ELF-1 (cell line): ENCODE results near the gene SLC25A22.
A peak's percentile ranks its signal among the peaks of the same experiment; 100 is the strongest.

ENCODE experiments used
- DNase-seq: peaks from one replicate; pipeline ENCODE4 v3.0.0-alpha.2; 2016; ENCODE audit warnings: low read depth, low spot score

SLC25A22 gene

DNA sequence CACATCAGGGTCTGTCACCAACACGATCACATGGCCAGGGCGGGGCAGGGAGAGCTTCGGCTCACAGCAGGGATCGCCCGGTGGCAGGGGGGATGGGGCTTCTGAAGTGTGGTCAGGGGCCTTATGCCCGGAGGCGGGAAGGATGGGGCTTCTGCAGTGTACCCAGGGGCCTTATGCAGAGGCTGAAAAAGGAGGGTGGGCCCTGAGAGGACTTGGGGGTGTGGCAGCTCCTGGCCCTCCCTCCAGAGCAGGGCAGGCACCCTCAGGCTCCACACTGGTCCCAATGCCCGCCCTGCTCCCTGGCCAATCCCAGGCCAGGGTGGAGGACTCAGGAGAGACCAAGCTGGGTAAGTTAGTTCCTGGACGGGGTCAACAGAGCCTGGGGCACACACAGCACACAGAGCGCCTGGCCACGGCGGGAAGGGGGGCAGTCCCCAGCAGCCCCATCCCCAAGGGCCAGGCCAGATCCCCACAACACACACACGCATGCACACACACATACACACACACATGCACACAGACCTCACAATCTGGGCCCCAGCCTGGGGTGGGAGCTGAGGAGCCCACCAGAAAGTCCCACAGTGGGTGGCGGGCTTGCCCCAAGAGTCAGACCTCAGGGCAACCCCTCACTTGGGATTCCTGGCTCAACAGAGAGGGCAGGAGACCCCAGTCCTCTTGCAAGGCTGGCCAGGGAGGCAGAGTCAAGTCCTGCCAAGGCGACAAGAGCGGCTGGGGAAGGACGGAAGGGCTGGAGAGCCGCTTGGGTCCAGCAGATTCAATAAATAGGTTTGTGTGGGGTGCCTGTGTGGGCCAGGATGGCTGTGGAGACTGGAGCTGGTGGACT lies 7.1 kb downstream of the SLC25A22 start:
- DNase-seq, result peak; percentile 83

GRCh38 chr11:789943-790342 lies 8.1 kb downstream of the SLC25A22 start, which contains the start of gene CEND1:
Gene CEND1, minus strand, starts transcription at chr11:790090. Its CDS starts 1,514 bp downstream, at chr11:788576.
- no peak for DNase-seq

GRCh38 chr11:788953-789940 lies 8.8 kb downstream of the SLC25A22 start:
- no peak for DNase-seq

- DNase-seq, result no peak
Measured at GRCh38 chr11:788009-788640, 10.0 kb downstream of the SLC25A22 start.

DNA sequence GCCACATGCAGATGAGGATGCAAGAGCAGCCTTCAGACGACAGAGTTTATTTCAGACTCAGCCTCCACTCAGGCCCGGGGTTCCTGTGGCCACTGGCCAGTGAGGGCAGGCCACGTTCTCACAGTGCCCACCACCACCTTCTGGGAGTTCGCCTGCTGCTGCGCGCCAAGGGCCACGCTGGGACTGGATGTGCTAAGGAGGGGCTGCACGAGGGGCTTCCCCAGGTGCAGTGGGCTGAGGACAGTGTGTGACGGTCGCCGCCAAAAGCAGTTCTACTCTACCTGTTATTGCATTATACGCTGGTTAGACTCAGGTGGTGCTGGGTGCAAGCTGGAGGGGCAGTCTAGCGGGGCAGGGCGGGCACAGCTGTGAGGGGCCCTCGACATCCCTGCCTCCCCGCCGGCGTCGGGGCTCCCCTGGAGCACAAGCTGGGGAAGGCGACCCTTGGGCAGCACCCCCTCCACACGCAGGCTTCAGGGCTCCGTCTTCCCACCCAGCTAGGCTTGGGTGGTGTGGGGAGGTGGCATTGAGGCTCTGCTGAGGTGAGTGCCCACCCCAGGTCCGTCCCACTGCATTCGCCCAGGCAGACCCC lies 10.9 kb downstream of the SLC25A22 start:
- DNase-seq, result no peak

- no peak for DNase-seq
Measured at GRCh38 chr11:786235-787083, 11.6 kb downstream of the SLC25A22 start.

GRCh38 chr11:783581-784015 lies 14.5 kb downstream of the SLC25A22 start:
- DNase-seq, result peak; percentile 96

- DNase-seq, result no peak
Measured at GRCh38 chr11:782264-783174, 15.6 kb downstream of the SLC25A22 start.

DNA sequence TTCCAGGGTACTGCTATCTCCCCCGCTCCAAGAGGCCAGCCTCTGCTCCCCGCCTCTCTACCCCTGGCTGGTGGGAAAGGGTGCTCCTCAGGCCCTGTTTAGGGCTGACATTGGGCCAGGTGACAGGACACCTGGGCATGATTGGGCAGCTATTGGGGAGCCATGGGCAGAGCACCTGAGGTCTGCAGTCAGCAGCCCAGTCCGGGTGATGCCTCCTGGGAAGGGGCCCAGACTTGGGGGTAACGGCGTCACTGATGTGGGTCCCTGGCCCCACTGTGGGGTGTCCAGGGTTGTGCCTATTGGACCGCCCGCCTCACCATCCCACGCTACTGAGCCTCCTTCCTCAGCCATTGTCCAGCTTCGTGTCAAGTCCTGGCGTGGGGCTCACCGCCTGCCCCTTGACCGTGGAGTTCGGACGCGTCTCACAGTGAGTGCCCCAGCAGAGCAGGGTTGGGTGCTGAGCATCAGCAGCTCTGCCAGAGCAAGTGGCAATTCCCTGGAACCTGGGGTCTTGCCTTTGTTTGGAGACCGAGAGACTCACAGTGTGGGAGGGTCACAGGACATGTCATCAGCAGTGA lies 18.0 kb downstream of the SLC25A22 start:
- no peak for DNase-seq

GRCh38 chr11:778976-779954 lies 18.8 kb downstream of the SLC25A22 start:
- DNase-seq, result no peak

DNA sequence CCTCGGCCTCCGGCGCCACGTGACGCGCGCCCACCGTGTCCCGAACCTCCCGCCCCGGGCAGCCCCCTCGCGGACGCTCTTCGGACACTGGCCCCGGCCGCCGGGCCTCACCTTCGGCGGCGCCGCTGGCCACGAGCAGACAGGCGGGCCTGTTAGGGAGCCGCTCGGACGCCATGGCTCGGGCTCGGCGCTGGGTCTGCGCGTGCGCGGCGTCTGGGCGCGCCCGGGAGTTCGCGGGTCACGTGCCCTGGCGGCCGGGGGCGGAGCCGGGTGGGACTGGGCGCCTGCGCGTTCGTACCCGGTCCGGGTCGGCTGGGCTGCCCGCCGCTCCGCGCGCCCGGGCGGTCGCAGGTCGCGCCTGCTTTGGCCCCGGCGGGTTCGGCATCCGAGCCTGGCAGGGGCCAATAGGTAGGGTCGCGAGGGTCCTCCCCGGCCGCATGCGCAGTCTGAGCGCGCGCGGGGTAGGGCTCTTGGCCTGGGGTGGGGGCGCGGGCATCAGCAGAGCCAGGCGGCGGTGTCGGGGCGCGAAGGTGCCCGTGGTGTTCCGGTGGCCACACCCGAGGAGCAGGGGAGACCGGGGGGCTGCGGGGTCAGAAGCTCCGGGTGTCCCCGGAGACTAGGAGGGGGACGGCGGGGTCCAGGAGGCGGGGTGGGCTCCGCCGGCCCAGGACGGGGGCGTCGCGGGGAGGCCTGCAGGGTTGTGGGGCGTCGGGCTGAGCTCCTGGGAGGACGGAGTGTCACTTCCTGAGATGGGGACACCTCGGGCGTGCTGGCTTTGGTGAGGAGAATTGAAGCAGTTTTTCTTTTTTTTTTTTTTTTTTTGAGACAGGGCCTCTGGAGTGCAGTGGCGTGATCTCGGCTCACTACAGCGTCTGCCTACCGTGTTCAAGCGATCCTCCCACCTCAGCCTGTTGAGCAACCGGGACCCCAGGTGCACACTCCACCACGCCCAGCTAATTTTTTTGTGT lies 20.5 kb downstream of the SLC25A22 start, which contains the start of gene GATD1:
TSS of gene GATD1 (minus strand) at position 200 of the 968 bp plus-strand sequence. CDS start at position 175, 25 bp downstream.
- peak; percentile 88 for DNase-seq

DNA sequence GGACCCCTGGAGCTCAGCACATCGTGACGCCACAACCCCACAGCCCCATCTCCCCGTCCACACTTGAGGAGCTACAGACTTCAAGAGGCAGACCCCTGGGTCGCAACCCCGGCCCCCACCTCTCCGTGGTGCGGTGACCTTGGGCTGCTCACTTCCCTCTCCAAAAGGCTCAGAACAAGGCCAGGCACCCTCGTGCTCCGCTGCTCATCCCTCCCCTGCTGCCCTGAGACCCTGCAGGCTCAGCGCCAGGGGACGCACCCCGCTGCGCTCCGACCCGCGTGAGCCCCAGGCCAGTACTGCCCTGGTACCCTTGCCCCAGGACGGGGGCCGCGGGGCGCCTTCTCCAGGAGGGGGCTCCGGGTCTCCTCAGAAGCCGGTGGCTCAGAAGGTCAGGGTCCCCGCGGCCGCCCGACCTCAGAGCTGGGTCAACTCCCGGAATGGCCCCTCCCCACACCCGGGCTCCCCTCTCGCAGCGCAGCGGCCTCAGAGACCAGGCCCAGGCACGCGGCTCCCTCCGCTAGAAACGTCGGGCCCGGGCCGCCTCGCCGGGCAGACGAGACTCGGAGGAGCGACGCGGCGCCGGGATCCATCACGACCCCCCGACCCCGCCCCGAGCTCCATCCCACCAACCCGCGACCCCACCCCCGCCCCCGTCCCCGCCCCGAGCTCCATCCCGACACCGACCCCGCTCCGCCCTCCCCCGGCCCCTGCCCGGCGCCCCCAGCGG lies 21.4 kb downstream of the SLC25A22 start:
- DNase-seq, result peak; percentile 71

DNA sequence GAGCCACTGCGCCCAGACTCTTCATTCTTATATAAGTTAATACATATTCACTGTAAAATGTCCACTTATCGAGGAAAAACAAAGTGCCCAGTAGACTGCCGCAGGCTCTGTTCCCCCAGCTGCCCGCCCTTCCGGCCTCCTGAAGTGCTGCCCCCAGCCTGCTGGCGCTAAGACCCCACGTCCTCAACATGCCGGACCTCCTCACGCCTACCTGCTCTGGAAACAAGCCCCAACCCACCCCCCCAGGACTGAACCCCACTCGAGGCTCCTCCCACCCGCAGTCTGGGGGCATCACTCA lies 21.9 kb downstream of the SLC25A22 start:
- DNase-seq, result no peak

DNA sequence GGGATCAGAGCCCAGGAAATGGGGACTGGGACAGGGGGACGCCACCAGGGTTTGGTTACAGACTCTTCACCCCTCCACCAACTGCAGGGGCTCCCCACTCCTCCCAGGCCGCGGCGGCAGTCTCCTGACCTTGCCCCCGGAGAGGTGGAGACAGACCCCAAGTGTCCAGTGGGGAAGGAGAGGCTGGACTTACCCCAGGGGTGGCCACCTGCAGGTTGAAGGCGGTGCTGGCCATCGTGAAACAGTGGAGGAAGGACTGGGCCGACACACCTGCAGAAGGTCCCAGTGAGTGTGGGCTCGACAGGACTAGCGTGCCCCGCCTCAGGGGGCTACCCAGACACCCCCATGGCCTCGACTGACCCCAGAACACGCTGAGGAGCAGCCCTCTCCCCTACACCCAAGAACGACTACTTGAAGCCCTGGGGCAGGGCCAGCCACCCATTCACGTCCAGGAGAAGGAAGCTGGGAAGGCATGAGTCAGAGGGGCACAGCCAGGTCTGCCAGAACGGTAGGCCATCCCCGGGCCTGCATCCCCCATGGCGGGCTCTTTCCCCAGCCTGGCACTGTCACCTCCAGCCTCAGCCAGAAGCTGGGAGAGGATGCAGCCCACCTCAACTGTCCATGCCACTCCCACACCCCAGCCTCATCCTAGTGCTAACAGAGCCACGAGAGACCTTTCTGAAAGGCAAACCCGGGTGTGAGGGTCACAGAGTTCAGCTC lies 23.0 kb downstream of the SLC25A22 start:
- DNase-seq, result no peak

GRCh38 chr11:773830-774229 lies 24.3 kb downstream of the SLC25A22 start:
- DNase-seq, result no peak
